GM18873 (cell line): ENCODE measurements around the gene CPA4.

Experiments used
- ATAC-seq: cut with Tn5 transposase; IDR thresholded peaks from one replicate; pipeline ENCODE4 v1.9.1; 2021; ENCODE audit warnings: mild to moderate bottlenecking, moderate library complexity, moderate number of reproducible peaks; ENCODE audit not compliant: unreplicated experiment, low FRiP score

The CPA4 gene

GRCh38 chr7:130360518-130360917 is 67.6 kb downstream of the CPA4 start:
- no peak for ATAC-seq

GRCh38 chr7:130361681-130362080 is 68.7 kb downstream of the CPA4 start:
- ATAC-seq, result no peak

GRCh38 chr7:130362251-130362816 is 69.4 kb downstream of the CPA4 start:
- ATAC-seq, result no peak

- ATAC-seq, result no peak
Measured at GRCh38 chr7:130363026-130363847, 70.3 kb downstream of the CPA4 start.

- ATAC-seq, result no peak
Measured at GRCh38 chr7:130364451-130364850, 71.5 kb downstream of the CPA4 start.

- no peak for ATAC-seq
Measured at GRCh38 chr7:130365088-130365487, 72.1 kb downstream of the CPA4 start.

- peak; percentile 78 for ATAC-seq
Measured at GRCh38 chr7:130365511-130366441, 72.8 kb downstream of the CPA4 start.

GRCh38 chr7:130366564-130366963 is 73.6 kb downstream of the CPA4 start:
- ATAC-seq, result no peak

- ATAC-seq, result no peak
Measured at GRCh38 chr7:130367088-130367755, 74.3 kb downstream of the CPA4 start.

- ATAC-seq, result no peak
Measured at GRCh38 chr7:130367836-130368746, 75.1 kb downstream of the CPA4 start.

GRCh38 chr7:130369110-130369711 is 76.2 kb downstream of the CPA4 start:
- no peak for ATAC-seq

GRCh38 chr7:130369831-130370550 is 77.0 kb downstream of the CPA4 start:
- no peak for ATAC-seq

GRCh38 chr7:130371046-130371445 is 78.1 kb downstream of the CPA4 start:
- ATAC-seq, result no peak

- ATAC-seq, result no peak
Measured at GRCh38 chr7:130372402-130373165, 79.6 kb downstream of the CPA4 start.
